Measurements from ENCODE around the gene LRRC72. TPM values are rescaled to one million over a fixed set of nuclear protein-coding genes. Genes with fewer than 3 reads are reported as not detected.

LRRC72 gene
- total RNA-seq, 1 donor from 2014 or later, result not detected

DNA sequence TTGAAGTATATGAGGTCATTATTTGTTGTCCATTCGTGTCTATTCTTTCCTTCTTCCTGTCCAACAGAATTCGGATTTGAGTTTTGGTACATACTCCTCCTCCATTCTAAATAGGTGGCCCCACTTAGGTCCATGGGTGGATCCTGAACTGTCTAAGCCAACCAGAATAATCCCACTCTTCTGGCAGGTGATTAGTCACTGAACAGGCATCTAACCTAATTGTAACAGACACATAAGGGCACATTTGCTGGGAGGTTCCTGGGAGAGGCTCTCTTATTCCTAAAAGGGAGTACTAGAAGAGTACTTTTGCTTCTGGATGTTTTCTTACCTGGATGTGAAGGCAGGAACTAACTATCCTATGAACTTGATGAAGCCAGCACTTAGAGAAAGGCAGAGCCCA, 16.8 kb downstream of the LRRC72 start:
- DNase-seq (ENCODE audit: extremely low spot score, unreplicated experiment), result no peak

GRCh38 chr7:16546921-16547505, 20.4 kb downstream of the LRRC72 start:
- TF ChIP-seq, protein P1, sequence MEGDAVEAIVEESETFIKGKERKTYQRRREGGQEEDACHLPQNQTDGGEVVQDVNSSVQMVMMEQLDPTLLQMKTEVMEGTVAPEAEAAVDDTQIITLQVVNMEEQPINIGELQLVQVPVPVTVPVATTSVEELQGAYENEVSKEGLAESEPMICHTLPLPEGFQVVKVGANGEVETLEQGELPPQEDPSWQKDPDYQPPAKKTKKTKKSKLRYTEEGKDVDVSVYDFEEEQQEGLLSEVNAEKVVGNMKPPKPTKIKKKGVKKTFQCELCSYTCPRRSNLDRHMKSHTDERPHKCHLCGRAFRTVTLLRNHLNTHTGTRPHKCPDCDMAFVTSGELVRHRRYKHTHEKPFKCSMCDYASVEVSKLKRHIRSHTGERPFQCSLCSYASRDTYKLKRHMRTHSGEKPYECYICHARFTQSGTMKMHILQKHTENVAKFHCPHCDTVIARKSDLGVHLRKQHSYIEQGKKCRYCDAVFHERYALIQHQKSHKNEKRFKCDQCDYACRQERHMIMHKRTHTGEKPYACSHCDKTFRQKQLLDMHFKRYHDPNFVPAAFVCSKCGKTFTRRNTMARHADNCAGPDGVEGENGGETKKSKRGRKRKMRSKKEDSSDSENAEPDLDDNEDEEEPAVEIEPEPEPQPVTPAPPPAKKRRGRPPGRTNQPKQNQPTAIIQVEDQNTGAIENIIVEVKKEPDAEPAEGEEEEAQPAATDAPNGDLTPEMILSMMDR (conservative IDR thresholded peaks at IDR 0.05), result no peak
- Mint-ChIP-seq H3K4me1 (ENCODE audit: unreplicated experiment) (no peaks in the 10 kb centered on the region), H3K36me3 (no peaks in the 10 kb centered on the region), H3K9me3 (no peaks in the 10 kb centered on the region), H3K27ac (no peak overlapping the region), H3K27me3 (no peaks in the 10 kb centered on the region), H3K4me3 (no peak overlapping the region)
- DNase-seq (ENCODE audit: extremely low spot score, unreplicated experiment), result no peak

More for the DNA sequence above, 16.8 kb downstream of the LRRC72 start:
- no peak overlapping the region for H3K27ac Mint-ChIP-seq
- TF ChIP-seq, protein P1 (conservative IDR thresholded peaks at IDR 0.05), result no peak
- no peaks in the 10 kb centered on the region for H3K36me3 Mint-ChIP-seq
- H3K4me3 Mint-ChIP-seq, result no peak overlapping the region
- no peaks in the 10 kb centered on the region for H3K4me1 Mint-ChIP-seq (ENCODE audit: unreplicated experiment)
- H3K9me3 Mint-ChIP-seq, result peaks cover 4% of the 10 kb centered on the region
- H3K27me3 Mint-ChIP-seq, result no peaks in the 10 kb centered on the region

DNA sequence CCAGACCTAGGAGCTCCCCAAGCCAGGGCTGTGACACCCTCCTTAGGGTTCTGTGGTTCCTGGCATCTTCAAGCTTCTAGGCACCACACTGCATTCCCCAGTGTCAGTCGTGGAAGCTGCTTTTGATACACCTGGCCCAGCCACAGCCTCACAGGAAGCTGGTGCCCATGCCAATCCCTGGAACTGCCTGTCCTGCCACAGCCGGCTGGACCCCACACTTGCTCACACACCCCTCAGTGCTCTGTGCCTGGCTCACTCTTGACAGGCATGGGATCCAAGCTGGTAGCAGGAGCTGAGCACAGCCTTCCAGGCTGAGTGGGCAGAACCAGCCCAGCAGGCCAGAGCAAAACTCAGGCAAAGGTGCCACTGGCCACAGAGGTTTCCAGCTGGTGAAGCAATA, 21.8 kb downstream of the LRRC72 start:
- TF ChIP-seq, protein P1 (conservative IDR thresholded peaks at IDR 0.05), result no peak
- Mint-ChIP-seq H3K4me1 (ENCODE audit: unreplicated experiment) (no peaks in the 10 kb centered on the region), H3K9me3 (no peaks in the 10 kb centered on the region), H3K27ac (no peak overlapping the region), H3K4me3 (no peak overlapping the region), H3K27me3 (no peaks in the 10 kb centered on the region), H3K36me3 (no peaks in the 10 kb centered on the region)
- no peak for DNase-seq (ENCODE audit: extremely low spot score, unreplicated experiment)

DNA sequence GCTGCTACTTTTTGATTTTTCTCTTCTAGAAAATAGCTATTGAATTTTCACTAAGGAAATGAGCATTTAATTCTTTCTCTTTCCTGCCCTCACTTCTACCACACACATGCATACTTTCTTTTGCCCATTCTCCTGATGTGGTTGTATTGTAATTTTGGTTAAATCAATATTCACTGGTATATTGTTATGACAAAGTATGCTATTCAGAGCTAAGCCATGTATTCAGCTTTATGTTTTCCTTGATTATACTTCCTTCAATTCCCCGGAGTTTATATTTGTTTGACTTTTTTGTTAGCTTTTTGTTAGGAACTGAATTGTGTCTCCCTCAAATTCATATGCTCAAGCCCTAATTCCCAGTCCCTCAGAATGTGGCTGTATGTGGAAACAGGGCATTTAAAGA, 24.0 kb downstream of the LRRC72 start:
- TF ChIP-seq, protein P1 (conservative IDR thresholded peaks at IDR 0.05), result no peak
- Mint-ChIP-seq H3K27me3 (no peaks in the 10 kb centered on the region), H3K36me3 (no peaks in the 10 kb centered on the region), H3K4me3 (no peak overlapping the region), H3K4me1 (ENCODE audit: unreplicated experiment) (no peaks in the 10 kb centered on the region), H3K27ac (no peak overlapping the region), H3K9me3 (no peaks in the 10 kb centered on the region)
- DNase-seq (ENCODE audit: extremely low spot score, unreplicated experiment), result no peak

DNA sequence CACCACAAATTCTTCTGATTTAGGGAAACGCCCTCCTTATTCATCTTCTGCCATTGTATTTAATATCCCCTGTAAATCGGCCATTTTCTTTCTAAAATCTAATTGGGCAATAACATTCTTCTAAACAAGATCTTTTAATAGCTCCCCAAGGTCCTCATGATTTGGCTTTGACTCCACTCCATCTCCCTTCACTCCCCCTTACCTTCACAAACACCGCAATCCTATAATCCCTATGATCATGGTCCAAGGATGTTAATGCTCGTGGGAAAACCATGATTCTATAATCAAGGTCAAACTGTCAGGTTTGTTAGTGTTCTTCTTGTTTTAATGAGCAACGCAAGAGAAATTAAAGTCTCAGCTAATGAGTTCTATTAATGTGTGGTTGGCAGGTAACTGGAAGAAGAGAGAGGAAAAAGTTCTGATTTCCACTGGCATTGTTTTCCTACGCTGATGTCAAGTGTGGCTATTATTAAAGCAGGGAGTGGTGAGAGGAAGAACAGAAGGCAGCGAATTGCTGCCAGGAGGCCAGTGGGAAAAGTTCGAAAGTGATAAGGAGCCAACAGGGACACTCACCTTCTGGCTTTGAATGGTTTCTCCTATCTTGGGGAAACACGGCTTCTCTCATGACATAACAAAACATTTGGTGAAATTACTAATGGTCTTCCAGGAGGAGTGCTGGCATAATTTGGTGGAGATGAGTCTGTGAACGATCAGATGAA, 28.1 kb downstream of the LRRC72 start:
- H3K36me3 Mint-ChIP-seq, result no peaks in the 10 kb centered on the region
- H3K27me3 Mint-ChIP-seq, result no peaks in the 10 kb centered on the region
- H3K4me3 Mint-ChIP-seq, result no peak overlapping the region
- H3K27ac Mint-ChIP-seq, result no peak overlapping the region
- TF ChIP-seq, protein P1 (conservative IDR thresholded peaks at IDR 0.05), result no peak
- no peaks in the 10 kb centered on the region for H3K9me3 Mint-ChIP-seq
- H3K4me1 Mint-ChIP-seq (ENCODE audit: unreplicated experiment), result no peaks in the 10 kb centered on the region
- no peak for DNase-seq (ENCODE audit: extremely low spot score, unreplicated experiment)
